Measurements from ENCODE around the gene GJB3.

DNA sequence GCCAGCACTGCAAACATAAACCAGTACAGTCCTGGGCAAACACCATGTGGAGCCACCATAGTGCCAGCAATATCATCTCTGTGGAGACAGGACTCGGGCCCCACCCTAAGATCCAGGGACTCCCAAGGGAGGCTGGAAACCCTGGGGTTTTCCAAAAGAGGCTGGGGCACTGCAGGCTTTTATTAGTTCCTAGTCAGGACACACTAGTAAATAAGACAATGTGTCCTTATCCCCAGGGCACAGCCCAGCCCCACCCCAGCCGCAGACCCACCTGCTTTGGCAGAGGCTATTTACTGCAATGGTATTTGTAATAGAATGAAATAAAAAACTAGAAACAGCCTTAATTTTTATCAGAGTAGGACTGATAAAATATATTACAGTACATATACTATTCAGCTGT lies 486 bp upstream of the GJB3 start:
- TF ChIP-seq POLR2A (IDR thresholded peaks at IDR 0.05) = no peak
- TF ChIP-seq, protein P1, sequence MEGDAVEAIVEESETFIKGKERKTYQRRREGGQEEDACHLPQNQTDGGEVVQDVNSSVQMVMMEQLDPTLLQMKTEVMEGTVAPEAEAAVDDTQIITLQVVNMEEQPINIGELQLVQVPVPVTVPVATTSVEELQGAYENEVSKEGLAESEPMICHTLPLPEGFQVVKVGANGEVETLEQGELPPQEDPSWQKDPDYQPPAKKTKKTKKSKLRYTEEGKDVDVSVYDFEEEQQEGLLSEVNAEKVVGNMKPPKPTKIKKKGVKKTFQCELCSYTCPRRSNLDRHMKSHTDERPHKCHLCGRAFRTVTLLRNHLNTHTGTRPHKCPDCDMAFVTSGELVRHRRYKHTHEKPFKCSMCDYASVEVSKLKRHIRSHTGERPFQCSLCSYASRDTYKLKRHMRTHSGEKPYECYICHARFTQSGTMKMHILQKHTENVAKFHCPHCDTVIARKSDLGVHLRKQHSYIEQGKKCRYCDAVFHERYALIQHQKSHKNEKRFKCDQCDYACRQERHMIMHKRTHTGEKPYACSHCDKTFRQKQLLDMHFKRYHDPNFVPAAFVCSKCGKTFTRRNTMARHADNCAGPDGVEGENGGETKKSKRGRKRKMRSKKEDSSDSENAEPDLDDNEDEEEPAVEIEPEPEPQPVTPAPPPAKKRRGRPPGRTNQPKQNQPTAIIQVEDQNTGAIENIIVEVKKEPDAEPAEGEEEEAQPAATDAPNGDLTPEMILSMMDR (IDR thresholded peaks at IDR 0.05) = no peak

Data from Peyer's patch (tissue), 4 donors.